Neural cell (in vitro differentiated cells): ENCODE measurements around the gene GTF2I.
"Not testable (repeated sequence)": the region's sequence is repeated elsewhere in the genome, so short reads cannot be mapped to it uniquely, and the experiment has no call there.

Experiments
- CTCF ChIP-seq: fragments of 450-650 bp; IDR thresholded peaks from 2 replicates; pipeline ENCODE4 v1.5.1; 2014; ENCODE audit warnings: antibody characterized with exemption, mild to moderate bottlenecking, moderate library complexity; ENCODE audit not compliant: poor library complexity, severe bottlenecking
- EP300 ChIP-seq: fragments of 450-650 bp; conservative IDR thresholded peaks from 2 replicates; pipeline ENCODE4 v1.6.1; 2014; ENCODE audit warnings: antibody characterized with exemption, mild to moderate bottlenecking, moderate library complexity; ENCODE audit not compliant: poor library complexity, severe bottlenecking
- EZH2 ChIP-seq: fragments of 200-600, 300-800 bp; shearing (Covaris generic), sonication (generic); IDR thresholded peaks from 2 replicates; pipeline ENCODE4 v1.6.1; 2014; ENCODE audit warnings: antibody characterized with exemption, low read length, borderline replicate concordance, mild to moderate bottlenecking; ENCODE audit not compliant: insufficient read depth, poor library complexity, severe bottlenecking
- POLR2AphosphoS5 ChIP-seq: IDR thresholded peaks from 2 replicates; pipeline ENCODE4 v1.6.1; 2012
- RAD21 ChIP-seq: fragments of 450-650 bp; conservative IDR thresholded peaks from 2 replicates; pipeline ENCODE4 v1.6.1; 2014; ENCODE audit warnings: antibody characterized with exemption, mild to moderate bottlenecking, moderate library complexity
- REST ChIP-seq: IDR thresholded peaks from 2 replicates; pipeline ENCODE4 v1.6.1; 2012; ENCODE audit warnings: borderline replicate concordance
- TAF1 ChIP-seq: IDR thresholded peaks from 2 replicates; pipeline ENCODE4 v1.6.1; 2012; ENCODE audit warnings: low read depth

- TF ChIP-seq POLR2AphosphoS5, TAF1, EZH2, CTCF, REST, EP300, RAD21: not testable (repeated sequence)
These were observed 126.1 kb downstream of the GTF2I start for GRCh38 chr7:74783595-74783994.
